Nephron (organoid): Measurements from ENCODE around the gene TMEM117.

Experiments used
- H3K27ac Mint-ChIP-seq, 3 experiments: 2 replicates each; pipeline ENCODE4 v1.8.0; 2020; ENCODE audit warnings: mixed read lengths in 3 of 3, mild to moderate bottlenecking in 2 of 3, moderate library complexity in 1 of 3
- H3K27me3 Mint-ChIP-seq: 2 replicates; pipeline ENCODE4 v1.8.0; 2021; ENCODE audit warnings: low read depth, mild to moderate bottlenecking, moderate library complexity, mixed read lengths
- H3K36me3 Mint-ChIP-seq: 2 replicates; pipeline ENCODE4 v1.8.0; 2020; ENCODE audit warnings: low read depth, mixed read lengths
- H3K4me1 Mint-ChIP-seq: 2 replicates; pipeline ENCODE4 v1.8.0; 2020; ENCODE audit warnings: mixed read lengths
- H3K4me3 Mint-ChIP-seq, 3 experiments: 2 replicates each; pipeline ENCODE4 v1.8.0; 2020; ENCODE audit warnings: mild to moderate bottlenecking in 3 of 3, mixed read lengths in 3 of 3, moderate library complexity in 2 of 3
- H3K9me3 Mint-ChIP-seq: 2 replicates; pipeline ENCODE4 v1.8.0; 2020; ENCODE audit warnings: mixed read lengths
- TF ChIP-seq, protein P1 (sequence below), 3 experiments: fragments of 200-600 bp; sonication (generic); IDR thresholded peaks; one replicate each; pipeline ENCODE4 v1.5.0; 2021; ENCODE audit warnings: antibody characterized with exemption in 3 of 3; ENCODE audit not compliant: unreplicated experiment in 3 of 3

TMEM117 gene

DNA sequence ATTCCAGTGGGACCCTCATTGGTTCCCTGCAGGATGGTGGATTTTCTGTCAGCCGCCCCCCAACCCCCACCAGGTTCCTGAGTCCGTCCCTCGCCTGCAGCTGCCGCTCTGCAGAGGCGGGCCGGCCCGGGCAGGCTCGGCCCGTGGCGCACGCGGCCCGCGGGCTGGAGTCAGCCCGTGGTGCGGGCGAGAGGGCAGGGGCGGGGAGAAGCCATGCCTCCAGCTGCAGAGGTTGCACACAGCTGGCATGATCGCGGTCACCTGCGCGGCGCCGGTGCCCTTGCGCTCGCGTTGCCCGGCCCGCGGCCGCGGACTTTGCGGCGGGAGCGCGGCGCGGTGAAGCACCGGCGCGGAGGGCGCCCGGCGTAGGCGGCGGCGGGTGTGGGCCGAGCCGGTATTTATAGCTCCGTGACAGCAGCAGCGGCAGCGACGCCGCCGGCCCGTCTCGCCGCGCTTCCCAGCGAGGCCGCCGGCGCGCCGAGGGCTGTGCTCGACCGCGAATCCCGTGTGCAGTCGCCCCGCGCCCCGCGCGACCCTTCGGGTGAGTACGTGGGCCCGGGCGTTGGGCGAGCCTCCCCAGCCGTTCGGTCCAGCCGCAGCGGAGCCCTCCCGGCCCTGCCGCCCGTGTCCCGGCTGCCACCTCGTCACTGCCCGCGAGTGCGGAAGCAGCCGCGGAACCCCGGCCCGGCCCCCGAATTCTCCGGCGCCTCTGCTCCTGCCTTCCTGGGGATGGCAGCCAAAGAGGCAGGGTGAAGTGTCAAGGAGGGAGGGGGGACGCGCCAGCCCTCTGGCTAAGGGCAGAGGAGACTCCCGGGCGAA lies at the start of gene TMEM117:
Gene TMEM117, plus strand, starts transcription at position 426 of the 819 bp plus-strand sequence.
- Mint-ChIP-seq H3K4me3 (peak within 1 kb of the TSS; percentile 79 to 93 (median 92)), H3K27me3 (no peaks in the 10 kb centered on the region), H3K4me1 (peaks cover 35% of the 10 kb centered on the region), H3K36me3 (no peaks in the 10 kb centered on the region), H3K9me3 (no peaks in the 10 kb centered on the region), H3K27ac (peak within 1 kb of the TSS; percentile 96 to 99 (median 96))
- TF ChIP-seq, protein P1, sequence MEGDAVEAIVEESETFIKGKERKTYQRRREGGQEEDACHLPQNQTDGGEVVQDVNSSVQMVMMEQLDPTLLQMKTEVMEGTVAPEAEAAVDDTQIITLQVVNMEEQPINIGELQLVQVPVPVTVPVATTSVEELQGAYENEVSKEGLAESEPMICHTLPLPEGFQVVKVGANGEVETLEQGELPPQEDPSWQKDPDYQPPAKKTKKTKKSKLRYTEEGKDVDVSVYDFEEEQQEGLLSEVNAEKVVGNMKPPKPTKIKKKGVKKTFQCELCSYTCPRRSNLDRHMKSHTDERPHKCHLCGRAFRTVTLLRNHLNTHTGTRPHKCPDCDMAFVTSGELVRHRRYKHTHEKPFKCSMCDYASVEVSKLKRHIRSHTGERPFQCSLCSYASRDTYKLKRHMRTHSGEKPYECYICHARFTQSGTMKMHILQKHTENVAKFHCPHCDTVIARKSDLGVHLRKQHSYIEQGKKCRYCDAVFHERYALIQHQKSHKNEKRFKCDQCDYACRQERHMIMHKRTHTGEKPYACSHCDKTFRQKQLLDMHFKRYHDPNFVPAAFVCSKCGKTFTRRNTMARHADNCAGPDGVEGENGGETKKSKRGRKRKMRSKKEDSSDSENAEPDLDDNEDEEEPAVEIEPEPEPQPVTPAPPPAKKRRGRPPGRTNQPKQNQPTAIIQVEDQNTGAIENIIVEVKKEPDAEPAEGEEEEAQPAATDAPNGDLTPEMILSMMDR (IDR thresholded peaks at IDR 0.05; ENCODE audit: unreplicated experiment in 3 of 3), result no peak

DNA sequence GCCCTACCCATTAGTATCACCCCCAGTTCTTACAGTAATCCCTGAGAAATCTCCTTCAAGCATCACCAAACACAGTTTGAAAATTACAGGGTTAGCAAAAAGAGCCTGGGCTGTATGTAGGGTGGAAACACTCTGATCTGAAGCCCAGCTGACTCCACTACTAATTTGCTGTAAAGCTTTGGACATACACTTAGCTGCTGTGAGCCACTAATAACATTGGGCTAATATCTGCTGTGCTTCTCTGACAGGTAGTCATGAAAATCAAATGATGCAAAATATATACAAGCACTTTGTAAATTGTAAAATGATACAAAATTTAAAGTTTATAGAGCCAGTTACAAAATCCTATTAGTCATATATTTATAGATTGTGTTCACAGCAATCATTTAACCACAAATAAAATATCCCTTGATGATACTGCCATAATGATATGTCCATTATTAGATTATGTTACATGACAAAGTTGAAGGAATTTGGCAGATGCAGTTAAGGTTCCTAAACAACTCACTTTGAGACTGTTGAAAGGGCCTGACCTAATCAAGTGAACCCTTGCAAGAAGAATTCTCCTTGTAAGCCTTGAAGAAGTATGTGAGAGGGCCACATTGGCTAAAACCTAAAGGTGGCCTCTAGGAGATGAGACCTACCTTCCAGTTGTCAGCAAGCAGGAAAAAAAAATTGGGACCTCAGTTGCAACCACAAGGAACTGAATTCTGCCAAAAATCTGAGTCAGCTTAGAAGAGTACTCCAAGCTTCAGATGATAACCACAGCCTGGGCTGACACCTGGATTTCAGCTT lies 48.8 kb upstream of the TMEM117 start:
- Mint-ChIP-seq H3K27me3 (no peaks in the 10 kb centered on the region), H3K4me1 (no peaks in the 10 kb centered on the region), H3K4me3 (no peak overlapping the region), H3K36me3 (peaks cover 7% of the 10 kb centered on the region), H3K9me3 (no peaks in the 10 kb centered on the region), H3K27ac (no peak overlapping the region)
- TF ChIP-seq, protein P1 (IDR thresholded peaks at IDR 0.05; ENCODE audit: unreplicated experiment in 3 of 3), result no peak

DNA sequence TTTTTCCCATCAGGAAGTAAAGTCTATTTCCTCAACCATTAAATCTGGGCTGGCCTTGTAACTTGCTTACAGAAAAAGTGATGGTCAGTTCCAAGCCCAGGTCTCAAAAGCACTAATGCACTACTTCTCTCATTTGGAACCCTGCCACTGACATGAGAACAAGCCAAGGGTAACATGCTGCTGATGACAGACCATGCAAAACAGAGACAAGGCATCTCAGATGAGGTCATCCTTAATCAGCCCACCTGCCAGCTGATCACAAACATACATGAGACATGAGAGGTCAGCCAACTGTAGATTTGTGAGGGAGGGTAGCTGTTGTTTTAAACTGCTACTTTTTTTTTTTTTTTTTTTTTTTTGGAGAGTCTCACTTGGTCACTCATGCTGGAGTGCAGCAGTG lies 45.9 kb upstream of the TMEM117 start:
- H3K4me3 Mint-ChIP-seq, result no peak overlapping the region
- no peaks in the 10 kb centered on the region for H3K9me3 Mint-ChIP-seq
- peaks cover 9% of the 10 kb centered on the region for H3K36me3 Mint-ChIP-seq
- H3K27ac Mint-ChIP-seq, result no peak overlapping the region
- H3K4me1 Mint-ChIP-seq, result no peaks in the 10 kb centered on the region
- TF ChIP-seq, protein P1 (IDR thresholded peaks at IDR 0.05; ENCODE audit: unreplicated experiment in 3 of 3), result no peak
- no peaks in the 10 kb centered on the region for H3K27me3 Mint-ChIP-seq

DNA sequence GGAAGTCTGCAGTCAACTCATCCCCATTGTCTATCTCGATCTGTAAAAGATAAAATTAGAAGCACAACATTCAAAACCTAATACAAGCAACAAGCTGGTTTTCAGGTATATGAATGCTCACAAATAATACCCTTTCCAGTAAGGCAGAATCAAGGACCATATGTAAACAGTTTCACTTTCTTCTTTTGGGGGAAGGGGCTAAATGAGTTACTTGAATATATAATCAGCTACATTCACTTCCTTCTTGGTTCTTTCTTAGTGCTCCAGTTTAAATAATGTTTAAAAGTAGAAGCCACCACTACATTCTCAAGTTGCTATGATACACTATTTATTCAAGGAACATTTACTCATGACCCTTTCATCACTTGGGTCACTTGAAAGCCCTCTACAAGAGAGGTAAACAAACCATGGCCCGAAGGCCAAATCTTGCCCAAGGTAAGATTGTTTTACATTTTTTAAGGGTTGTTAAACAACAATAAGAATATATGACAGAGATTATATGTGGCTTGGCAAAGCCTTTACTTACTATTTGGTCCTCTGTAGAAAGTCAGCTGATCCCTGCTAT lies 40.1 kb upstream of the TMEM117 start:
- no peaks in the 10 kb centered on the region for H3K4me1 Mint-ChIP-seq
- H3K36me3 Mint-ChIP-seq, result peaks cover 44% of the 10 kb centered on the region
- H3K27me3 Mint-ChIP-seq, result no peaks in the 10 kb centered on the region
- no peak overlapping the region for H3K27ac Mint-ChIP-seq
- TF ChIP-seq, protein P1 (IDR thresholded peaks at IDR 0.05; ENCODE audit: unreplicated experiment in 3 of 3), result no peak
- no peak overlapping the region for H3K4me3 Mint-ChIP-seq
- no peaks in the 10 kb centered on the region for H3K9me3 Mint-ChIP-seq

DNA sequence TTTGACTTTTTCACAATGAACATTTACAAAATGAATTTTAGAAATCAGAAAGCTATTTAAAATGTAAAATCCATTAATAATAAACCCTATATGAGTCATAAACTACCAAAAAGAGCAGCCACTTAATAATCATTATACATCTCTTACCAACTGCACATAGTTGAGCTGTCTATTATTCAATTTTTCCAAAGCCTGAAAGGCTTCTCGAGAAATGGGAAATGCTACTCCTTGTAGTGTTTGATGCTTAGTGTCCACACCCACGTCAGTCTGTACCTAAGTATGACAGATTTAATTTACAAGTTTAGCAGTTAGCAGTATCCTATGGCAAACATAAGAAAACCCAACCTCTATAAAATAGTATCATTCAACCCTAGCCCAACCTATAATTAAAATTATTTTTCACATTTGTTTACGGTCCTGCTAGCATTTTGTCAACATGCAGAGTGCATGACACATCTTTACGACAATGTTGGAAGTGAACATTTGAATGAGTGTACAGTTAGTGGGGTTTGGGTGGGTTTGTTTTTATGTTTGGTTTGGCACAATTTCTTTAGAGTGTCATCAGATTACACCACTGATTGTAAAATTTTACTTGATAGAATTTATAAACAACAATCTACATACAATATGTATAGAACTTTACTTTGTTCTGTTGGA lies 38.2 kb upstream of the TMEM117 start:
- no peaks in the 10 kb centered on the region for H3K4me1 Mint-ChIP-seq
- no peak overlapping the region for H3K4me3 Mint-ChIP-seq

More for the DNA sequence above, 38.2 kb upstream of the TMEM117 start:
- TF ChIP-seq, protein P1 (IDR thresholded peaks at IDR 0.05; ENCODE audit: unreplicated experiment in 3 of 3), result no peak
- H3K27ac Mint-ChIP-seq, result no peak overlapping the region
- H3K27me3 Mint-ChIP-seq, result no peaks in the 10 kb centered on the region
- peaks cover 49% of the 10 kb centered on the region for H3K36me3 Mint-ChIP-seq
- H3K9me3 Mint-ChIP-seq, result no peaks in the 10 kb centered on the region
